Body of pancreas (tissue), 4 donors: Measurements from ENCODE around the gene ACADVL. TPM values are rescaled to one million over a fixed set of nuclear protein-coding genes. Genes with fewer than 3 reads are reported as not detected.
A peak's percentile ranks its signal among the peaks of the same experiment; 100 is the strongest.
"Not testable (repeated sequence)": the region's sequence is repeated elsewhere in the genome, so short reads cannot be mapped to it uniquely, and the experiment has no call there.

Source experiments
- ATAC-seq: fragments of 150-250 bp; one replicate; pipeline ENCODE4 v1.9.1; 2016
- DNase-seq, 4 donors: peaks; one replicate each; pipeline ENCODE4 v3.0.0-alpha.2; 2019
- H3K27ac ChIP-seq, 4 donors: fragments of 200-600 bp; sonication (generic); 1 replicate in 3 of 4; 2 replicates in 1 of 4; pipeline versions ENCODE4 v1.5.1 to v1.6.1; 2016 to 2019; ENCODE audit warnings: mild to moderate bottlenecking in 1 of 4, mixed read lengths in 1 of 4, moderate library complexity in 1 of 4
- H3K27me3 ChIP-seq, 2 donors: fragments of 200-600 bp; sonication (generic); one replicate each; pipeline ENCODE4 v1.6.0; 2016; ENCODE audit warnings: mild to moderate bottlenecking in 1 of 2
- H3K36me3 ChIP-seq, 2 donors: fragments of 200-600 bp; sonication (generic); replicated peaks in 1 of 2; 2 replicates each; pipeline ENCODE4 v1.5.1; 2016; ENCODE audit warnings: low read depth in 2 of 2; ENCODE audit not compliant: insufficient read depth in 1 of 2
- H3K4me1 ChIP-seq: fragments of 200-600 bp; sonication (generic); one replicate; pipeline ENCODE4 v1.6.0; 2016
- H3K4me3 ChIP-seq, 2 donors: fragments of 200-600 bp; sonication (generic); 1 replicate in 1 of 2; 2 replicates in 1 of 2; pipeline ENCODE4 v1.5.1; 2016 to 2019
- H3K9me3 ChIP-seq, 3 donors: fragments of 200-600 bp; sonication (generic); 1 replicate in 2 of 3; 2 replicates in 1 of 3; pipeline ENCODE4 v1.5.1; 2016
- CTCF ChIP-seq, 7 experiments: fragments of 450-650 bp in 4 of 7; fragments of 200-600 bp in 3 of 7; sonication (generic) in 3 of 7; IDR thresholded peaks; one replicate each; pipeline ENCODE4 v1.5.1; 2016 to 2019; ENCODE audit warnings: antibody characterized with exemption in 7 of 7
- POLR2A ChIP-seq, 3 donors: fragments of 450-650 bp; IDR thresholded peaks; one replicate each; pipeline ENCODE4 v1.6.1; 2016; ENCODE audit warnings: antibody characterized with exemption in 3 of 3, mild to moderate bottlenecking in 2 of 3
- WGBS, 2 donors: methylation state at CpG; one replicate each; pipeline ENCODE4 v1.1.5; 2017; 5-methylcytosine and 5-hydroxymethylcytosine counted together
- intact Hi-C: fragments of 100-400 bp; cut with DNase I; formaldehyde crosslinking; loops from one replicate; pipeline ENCODE4 v1.15.1; 2023
- total RNA-seq, 2 donors: library from RNA; depleted of rRNA; stranded (reverse); fragments of >200 nt; gene quantifications; one replicate each; pipeline ENCODE4 v1.1.0, GENCODE V29; 2016

ACADVL gene
- total RNA-seq, 2 donors from 2014 or later = 887 to 1,901 TPM

- intact Hi-C loops = no loop called here
- Histone ChIP-seq H3K27ac (no peak overlapping the region), H3K27me3 (peaks cover 0 to 9% of the 10 kb centered on the region in 2 donors), H3K4me3 (no peak overlapping the region), H3K9me3 (no peaks in the 10 kb centered on the region), H3K36me3 (no peaks in the 10 kb centered on the region), H3K4me1 (peaks cover 22% of the 10 kb centered on the region)
- WGBS, 2 donors = 71% methylated on average over 11 of the region's 11 CpGs
- TF ChIP-seq POLR2A (IDR thresholded peaks at IDR 0.05) (no peak), CTCF (IDR thresholded peaks at IDR 0.05) (no peak)
- ATAC-seq = no peak
- no peak for DNase-seq
These were observed 40.8 kb upstream of the ACADVL start for GRCh38 chr17:7178973-7179316.

- TF ChIP-seq CTCF (IDR thresholded peaks at IDR 0.05) = no peak
- no peak for TF ChIP-seq POLR2A (IDR thresholded peaks at IDR 0.05)
- no peak within 1 kb of the TSS for H3K4me3 ChIP-seq
- no peak within 1 kb of the TSS for H3K27ac ChIP-seq
- peaks cover 0 to 6% of the 10 kb centered on the region in 2 donors for H3K27me3 ChIP-seq
- no peak for DNase-seq
- H3K4me1 ChIP-seq = peaks cover 22% of the 10 kb centered on the region
- no peaks in the 10 kb centered on the region for H3K9me3 ChIP-seq
- intact Hi-C loops = no loop called here
- no peak for ATAC-seq
- no peaks in the 10 kb centered on the region for H3K36me3 ChIP-seq
- WGBS, 2 donors = 41 to 46% methylated on average over 15 to 20 of the region's 20 CpGs
These were observed 40.2 kb upstream of the ACADVL start, which contains the start of gene ASGR1 for GRCh38 chr17:7179317-7180254. Gene ASGR1 (minus strand): TSS chr17:7179370. CDS start chr17:7178563, 807 bp downstream.

- intact Hi-C loops, H3K27ac ChIP-seq, ATAC-seq, DNase-seq, H3K4me3 ChIP-seq, H3K9me3 ChIP-seq, H3K27me3 ChIP-seq, H3K36me3 ChIP-seq: not testable (repeated sequence)
- H3K4me1 ChIP-seq = peaks cover 20% of the 10 kb centered on the region
- WGBS, 2 donors = 91% methylated on average over 2 of the region's 2 CpGs
These were observed 37.6 kb upstream of the ACADVL start for GRCh38 chr17:7182101-7182500.

GRCh38 chr17:7183433-7184090 is 36.2 kb upstream of the ACADVL start:
- peak; percentile 17 for ATAC-seq
- peak overlapping the region in 2 of 4 donors; percentile 5 to 36 for H3K27ac ChIP-seq

More at GRCh38 chr17:7183433-7184090, 36.2 kb upstream of the ACADVL start:
- no peaks in the 10 kb centered on the region for H3K27me3 ChIP-seq
- DNase-seq = no peak
- intact Hi-C loops = no loop called here
- TF ChIP-seq POLR2A (IDR thresholded peaks at IDR 0.05) (no peak), CTCF (IDR thresholded peaks at IDR 0.05) (no peak)
- no peaks in the 10 kb centered on the region for H3K36me3 ChIP-seq
- H3K9me3 ChIP-seq = no peaks in the 10 kb centered on the region
- no peak overlapping the region for H3K4me3 ChIP-seq
- WGBS, 2 donors = 73 to 79% methylated on average over 7 of the region's 7 CpGs
- H3K4me1 ChIP-seq = peaks cover 7% of the 10 kb centered on the region
